Stimulated activated CD4-positive, alpha-beta T cell treated with anti-CD3 and anti-CD28 coated beads, TNF-alpha, amount 100 ng/mL, for 24 hours (primary cell): ENCODE results near the gene ULK4.
"Not testable (repeated sequence)": the region's sequence is repeated elsewhere in the genome, so short reads cannot be mapped to it uniquely, and the experiment has no call there.

ENCODE experiments used
- DNase-seq, 3 experiments: peaks; one replicate each; pipeline ENCODE4 v3.0.0-alpha.2; 2020; ENCODE audit warnings: low read depth in 3 of 3

ULK4 gene

DNA sequence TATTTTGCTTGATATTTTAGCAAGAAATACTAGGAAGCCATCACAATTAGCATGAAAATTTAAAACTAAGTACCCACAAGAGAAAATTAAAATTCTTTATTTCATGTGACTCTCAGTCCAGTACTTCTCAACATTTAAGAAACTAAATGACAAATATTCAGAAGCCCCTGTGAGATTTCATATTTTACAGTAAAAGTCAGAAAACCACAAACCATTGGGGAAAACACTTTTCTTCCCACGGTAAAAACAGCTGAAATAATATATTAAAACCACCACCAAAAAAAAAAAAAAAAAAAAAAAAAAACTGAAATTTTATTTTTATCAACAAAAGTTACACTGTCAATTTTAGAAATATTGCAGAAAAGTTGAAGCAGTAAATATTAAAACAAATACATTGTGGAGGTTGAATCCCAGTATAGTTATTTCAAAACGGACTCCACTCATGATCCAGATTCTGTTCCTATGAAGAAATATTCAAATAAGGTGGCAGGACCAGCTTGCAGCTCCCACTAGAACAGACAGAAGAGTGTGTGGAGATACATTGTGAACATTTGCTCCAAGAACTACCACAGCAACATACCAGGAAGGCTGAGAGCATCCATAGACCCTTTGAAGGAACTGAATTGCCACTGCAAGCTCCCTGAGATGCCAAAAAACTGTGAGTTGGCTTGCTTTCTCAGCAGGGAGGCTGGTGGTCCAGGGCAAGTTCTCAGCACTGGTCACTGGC is 454.4 kb downstream of the ULK4 start:
- no peak for DNase-seq

DNA sequence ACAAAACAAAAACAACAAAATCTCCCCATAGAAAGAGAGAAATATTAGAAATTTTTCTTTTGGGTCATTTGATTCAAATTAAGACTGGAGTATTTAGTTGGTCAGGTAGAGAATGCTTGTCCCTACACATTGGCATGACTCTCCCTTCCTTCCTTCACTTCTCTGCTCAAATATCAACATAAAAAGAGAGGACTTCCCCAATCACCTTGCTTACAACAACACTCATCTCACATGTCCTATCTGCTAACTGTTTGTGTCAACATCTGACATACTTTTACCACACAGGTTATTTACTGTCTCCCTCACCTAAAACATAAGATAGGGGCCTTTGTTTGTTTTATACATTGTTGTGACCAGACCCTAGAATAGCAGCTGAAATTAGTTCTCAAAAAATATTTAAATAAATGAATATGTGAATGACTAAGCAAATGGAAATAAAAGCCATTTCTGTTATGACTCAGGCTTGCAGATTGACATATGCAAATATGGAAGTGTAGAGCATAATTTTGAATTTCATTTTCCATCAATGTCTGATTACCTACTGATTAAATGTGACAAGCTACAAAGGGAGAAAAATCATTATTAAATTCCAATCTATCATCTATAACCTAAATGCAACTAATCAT is 457.8 kb downstream of the ULK4 start:
- no peak for DNase-seq

DNA sequence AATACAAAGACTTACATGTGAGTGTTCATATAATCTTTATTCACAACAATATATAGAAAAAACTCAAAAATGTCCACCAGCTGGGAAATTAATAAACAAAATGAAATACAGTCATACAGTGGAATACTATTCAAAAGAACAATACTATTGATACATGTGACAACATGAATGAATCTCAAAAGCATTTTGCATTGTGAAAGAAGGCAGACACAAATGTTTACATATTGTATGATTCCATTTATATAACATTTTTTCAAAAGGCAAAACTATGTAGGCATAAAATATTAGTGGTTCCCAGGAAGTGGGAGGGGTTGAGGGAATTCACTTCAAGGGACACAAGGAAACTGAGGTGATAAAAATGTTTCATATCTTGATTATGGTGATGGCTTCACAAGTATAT is 459.4 kb downstream of the ULK4 start:
- no peak for DNase-seq

DNA sequence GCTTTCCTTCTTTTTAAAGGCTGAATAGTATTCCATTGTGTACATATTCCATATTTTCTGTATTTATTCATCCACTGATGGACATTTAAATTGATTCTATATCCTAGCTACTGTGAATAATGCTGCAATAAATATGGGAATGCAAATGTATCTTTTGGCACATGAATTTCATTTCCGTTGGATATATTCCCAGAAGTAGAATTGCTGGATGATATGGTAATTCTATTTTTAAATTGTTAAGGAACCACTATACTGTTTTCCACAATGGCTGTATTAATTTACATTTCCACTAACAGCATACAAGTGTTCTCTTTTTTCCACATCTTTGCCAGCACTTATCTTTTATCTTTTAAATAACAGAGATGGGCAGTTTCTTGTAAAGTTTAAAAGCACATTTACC is 459.9 kb downstream of the ULK4 start:
- DNase-seq, result no peak

DNA sequence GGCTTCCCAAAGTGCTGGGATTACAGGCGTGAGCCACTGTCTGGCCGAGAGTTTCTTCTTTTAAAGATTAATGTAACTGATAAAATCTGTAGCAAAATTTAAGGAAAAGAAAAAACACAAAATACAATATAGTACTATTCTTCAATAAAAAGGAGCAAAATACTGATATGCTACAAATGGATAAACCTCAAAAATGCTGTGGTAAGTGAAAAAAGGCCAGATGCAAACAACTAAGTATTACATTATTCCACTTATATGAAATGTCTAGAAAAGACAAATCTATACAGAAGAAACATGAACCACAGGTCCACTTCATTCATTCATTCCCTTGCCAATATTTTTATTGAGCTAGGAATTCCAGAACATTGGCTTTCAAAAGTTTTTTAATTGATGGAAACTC is 463.1 kb downstream of the ULK4 start:
- no peak for DNase-seq

DNA sequence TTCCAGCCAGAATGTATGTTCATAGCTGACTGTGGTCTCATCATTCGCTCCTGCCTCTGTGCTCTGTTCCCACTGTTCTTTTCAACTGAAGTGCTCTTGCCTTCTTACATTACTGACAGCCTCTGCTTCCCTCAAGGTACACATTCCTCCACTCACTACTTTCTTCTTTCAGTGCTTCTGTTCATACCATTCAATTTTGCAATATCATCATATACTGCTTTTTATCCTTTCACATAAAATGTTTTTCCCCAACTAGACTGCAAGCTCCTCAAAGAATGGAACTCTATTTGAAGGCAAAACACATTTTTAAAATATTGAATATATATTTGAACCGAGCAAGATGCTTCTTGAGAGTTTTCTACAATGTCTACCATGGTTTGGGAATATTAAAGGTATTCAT is 471.5 kb downstream of the ULK4 start:
- no peak for DNase-seq

DNA sequence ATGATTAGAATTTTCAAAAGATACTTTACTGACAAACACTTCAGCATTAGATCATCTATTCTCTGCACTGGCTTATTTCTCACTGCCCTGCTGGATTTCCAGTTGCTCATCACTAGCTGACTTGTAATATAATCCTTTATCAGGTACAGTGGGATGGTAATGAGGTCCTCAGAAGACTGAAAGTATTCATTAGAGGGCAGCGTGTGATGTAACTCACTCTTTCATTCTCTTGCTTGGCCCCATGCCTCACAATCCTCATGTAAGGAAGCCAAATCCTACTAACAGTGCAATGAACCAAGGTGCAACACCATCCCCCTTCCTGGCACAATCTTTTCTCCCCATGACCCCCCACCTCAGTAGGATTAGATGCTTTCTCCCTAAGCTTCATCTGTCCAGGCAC is 472.7 kb downstream of the ULK4 start:
- no peak for DNase-seq

DNA sequence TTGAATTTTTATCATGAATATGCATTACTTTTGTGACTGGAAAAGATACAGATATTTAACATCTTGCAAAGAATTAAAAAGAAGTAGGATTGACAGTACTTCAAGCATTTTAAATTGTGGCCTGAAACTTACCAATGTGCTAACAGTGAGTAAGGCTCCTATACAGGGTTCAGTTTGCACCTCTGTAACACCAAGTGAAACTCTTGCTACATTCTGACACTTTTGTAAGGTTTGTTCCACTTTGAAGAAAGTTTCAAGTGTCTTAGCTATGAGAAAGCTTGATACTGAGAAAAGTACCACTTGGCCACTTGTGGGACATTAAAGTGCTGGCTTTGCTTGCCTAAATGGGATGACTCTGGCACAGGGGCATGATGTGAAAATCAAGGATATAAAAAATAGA is 473.4 kb downstream of the ULK4 start:
- no peak for DNase-seq

DNA sequence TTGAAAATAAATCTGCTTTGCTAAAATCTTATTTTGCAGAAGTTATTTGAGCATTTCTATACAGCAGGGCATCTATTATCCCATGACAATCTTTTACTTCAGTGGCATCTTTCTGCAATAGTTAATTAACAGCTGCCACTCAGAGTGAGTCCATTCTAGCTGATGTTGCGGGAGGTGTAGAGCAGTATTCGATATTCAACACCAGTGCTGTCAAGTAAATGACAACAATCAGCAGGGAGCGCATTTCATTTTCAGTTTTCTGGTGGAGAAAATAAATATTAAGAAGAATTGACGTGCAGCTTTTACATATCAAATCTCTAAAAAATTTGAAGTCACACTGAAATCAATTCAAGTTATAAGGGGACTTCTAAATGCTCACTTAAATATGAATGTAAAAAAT is 476.4 kb downstream of the ULK4 start:
- DNase-seq, result no peak

DNA sequence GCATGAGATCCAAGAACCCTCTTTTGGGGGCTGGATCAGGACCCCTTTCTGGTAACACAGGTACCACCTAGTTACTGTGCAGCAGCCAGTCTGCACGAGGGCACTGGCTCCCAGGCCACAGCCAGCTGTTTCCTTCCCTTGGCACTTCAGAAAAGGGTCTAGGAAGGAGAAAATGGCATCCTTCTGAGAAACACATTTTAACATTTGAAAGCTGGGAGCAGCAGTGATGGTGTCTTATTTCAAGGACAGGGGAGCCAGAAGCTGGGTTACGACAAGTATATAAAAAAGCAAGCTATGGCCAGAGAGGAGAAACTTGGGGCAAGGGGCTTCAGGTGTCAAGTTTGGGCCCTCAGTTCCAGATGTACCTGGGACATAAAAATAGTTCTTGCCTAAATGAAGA is 479.8 kb downstream of the ULK4 start:
- DNase-seq, result no peak

DNA sequence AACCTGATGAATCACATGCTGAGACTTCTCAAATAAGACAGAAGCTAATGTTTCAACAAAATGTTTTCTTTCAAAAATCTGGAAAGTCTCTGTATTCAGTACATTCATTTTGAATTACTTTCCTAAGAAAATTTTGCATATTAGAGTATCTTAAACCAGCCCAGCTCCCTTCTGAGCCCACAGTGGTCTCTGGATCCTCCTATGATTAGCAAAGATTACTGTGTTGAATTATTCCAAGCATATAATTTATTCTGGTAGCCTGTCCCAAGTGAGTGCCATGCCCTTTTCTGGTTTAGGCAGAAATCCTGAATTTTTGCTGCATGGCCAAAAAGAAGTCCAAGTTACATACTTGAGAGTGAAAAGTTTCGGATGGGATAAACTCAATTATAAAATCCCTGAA is 483.6 kb downstream of the ULK4 start:
- no peak for DNase-seq

DNA sequence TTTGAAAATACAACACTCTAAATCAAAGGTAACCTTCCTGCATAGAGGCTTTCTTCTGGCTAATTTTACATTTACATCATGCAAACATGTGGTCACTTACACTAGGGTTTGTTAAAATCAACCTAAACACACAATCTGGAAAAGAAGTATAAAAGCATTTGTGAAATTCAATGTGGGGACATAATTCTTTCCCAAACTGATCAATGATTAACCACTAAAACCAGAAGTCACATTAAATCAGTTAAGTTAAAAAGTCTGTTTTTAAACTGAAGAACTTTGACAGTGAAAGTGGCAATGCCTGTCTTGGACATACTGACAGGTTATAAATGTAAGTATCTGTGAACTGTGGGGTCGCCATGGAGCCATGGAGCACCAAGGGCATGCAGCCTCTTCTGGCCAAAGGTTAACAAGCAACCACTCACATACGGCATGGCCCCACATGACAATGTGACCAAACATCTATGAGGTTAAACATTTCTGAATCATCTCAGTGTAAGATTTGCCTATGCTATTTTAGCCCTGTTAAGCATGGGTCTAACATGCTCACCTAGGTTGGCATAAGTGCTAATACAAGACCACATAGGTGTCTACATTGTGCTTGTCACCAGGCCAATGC is 484.4 kb downstream of the ULK4 start:
- no peak for DNase-seq

DNA sequence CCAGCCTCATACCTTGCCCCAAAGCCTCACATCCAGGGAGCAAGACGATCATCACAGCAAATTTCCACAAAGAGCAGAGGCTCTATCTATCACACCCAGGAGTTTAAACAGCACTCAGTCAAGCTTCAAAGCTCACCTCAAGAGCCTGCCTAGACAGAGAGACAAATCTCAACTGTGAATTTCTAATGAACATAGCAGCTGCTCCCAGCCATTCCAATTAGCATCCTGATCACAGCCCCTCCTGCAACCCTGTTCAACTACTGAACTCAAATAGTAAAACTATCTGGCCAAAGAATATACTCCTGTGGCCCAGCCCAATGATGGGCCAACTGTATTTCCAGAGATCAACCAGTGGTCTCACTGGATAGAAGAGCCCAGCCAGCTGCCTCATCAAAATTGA is 492.8 kb downstream of the ULK4 start:
- no peak for DNase-seq

DNA sequence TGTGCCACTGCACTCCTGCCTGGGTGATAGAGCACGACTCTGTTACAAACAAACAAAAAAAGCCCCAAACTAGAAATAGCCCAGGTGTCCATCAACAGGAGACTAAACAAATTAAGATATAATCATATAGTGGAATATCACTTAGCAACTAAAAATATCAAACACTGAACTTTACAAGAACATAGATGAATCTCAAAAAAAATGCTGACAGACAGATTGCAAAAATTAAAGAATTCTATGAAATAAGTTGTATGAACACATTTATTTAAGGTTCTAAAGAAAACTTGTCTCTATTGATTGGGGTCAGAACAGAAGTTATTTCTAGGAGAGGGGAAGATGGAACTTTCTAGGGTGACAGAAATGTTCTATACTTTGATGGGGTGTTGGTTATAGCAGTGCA is 494.4 kb downstream of the ULK4 start:
- no peak for DNase-seq

DNA sequence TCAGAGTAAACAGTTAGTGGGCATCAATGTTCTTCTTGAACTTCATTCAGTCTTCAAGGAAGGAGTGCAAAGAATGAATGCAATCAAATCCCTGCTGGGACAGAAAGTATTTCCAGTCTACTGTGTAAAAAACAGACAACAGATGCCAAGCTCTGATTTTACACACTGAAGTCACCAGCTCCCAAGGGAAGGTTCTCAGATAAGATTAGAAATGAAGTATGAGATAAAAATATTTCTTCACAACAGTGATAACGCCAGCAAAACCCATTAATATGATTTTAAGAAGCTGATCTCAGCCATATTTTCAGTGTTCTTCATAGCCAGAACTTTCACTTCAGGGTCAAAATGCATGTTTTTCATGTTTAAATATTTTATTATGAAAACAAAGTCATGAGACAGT is 497.0 kb downstream of the ULK4 start:
- no peak for DNase-seq

DNA sequence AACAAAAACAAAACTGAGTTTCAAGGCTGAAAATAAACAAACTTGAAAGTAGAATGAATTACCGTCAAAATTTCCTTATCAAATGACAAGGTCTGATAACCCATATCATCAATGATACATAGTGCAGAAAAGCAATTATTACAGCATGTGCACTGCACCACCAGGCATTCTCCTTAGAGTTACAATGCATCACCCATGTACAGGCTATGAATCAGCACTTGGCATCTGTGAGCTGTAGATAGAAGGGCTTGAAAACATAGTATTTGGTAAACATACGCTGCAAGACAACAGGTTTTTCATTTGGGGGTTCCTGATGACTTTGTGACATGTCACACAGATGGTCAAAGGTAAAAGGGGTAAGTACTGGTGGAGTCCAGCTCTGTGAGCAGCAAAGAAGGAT is 497.5 kb downstream of the ULK4 start:
- no peak for DNase-seq

DNA sequence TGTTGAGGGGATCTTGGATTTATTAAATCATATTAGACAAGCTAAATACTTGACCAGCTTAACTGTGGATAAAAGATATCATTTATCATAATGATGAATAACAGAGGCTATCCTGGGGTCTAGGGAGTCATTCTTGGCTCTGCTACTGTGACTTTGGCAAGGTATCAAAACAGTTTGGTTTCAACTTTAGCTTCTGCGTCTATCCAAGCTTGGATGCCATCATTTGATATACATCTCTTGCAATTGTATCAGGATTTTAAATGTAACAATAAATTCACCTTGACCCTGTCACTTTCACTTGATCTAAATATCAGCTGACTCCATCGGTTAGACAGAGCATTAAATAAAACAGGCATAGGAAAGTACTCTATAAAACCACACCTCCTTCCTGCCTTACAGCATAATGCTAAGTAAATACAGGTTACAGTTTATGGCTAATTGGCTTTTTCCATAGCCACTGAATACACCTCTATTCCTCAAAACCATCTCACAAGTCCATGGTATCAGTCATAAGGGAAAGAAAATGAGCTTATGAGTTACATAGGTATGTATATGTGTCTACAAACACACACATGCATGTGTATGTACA is 499.7 kb downstream of the ULK4 start:
- DNase-seq, result no peak

DNA sequence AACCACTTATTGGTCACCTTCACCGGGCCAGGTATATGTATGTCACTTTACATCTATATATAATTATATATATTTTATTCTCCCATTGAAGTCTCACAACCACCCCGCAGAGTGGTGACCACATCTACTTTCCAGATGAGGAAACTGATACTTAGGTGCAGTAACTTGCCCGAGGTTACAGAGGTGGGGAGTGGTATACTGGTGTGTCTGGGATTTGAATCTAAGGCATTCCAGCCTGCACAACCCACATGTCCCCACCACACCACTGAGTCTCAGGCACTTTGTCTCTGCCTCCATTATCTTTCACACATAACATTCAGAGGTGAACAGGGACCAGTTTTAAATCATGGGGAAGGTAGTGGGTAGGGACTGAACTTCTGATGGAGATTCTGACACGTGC is 501.2 kb downstream of the ULK4 start:
- DNase-seq, result no peak

DNA sequence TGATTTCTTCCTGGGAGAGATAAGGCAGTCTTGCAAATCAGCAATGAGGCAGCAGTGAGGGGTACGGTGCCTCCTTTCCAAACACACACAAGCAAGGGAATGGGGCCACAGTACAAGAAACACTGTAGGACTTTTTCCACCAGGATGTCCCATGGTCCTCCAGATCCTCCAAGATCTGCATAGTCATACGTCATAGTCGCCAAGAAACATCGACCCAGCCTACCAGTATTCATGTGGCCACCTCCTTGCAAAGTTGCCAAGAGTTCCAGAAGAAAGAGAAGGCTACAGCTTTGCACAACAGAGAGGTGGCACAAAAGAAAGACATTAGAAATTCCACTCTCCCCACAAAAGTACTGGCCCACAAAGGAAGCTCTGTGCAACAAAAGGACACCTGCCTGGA is 504.7 kb downstream of the ULK4 start:
- no peak for DNase-seq

DNA sequence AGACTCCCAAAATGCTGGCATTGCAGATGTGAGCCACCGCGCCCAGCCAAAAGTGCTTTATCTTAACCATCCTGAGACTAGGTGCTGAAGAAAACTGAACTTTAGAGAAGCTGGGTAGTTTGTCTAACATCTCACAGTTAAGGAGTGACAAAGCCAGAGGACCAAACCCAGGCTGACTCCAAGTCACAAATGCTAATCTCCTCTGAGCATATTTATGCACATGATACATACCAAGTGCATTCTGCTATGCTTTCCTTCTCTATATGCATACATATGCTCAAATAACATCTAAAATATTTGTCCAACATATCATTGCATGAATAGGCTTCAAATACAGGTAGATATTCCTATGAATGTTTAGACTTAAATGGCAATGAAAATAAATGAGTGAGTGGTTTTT is 505.7 kb downstream of the ULK4 start:
- no peak for DNase-seq

DNA sequence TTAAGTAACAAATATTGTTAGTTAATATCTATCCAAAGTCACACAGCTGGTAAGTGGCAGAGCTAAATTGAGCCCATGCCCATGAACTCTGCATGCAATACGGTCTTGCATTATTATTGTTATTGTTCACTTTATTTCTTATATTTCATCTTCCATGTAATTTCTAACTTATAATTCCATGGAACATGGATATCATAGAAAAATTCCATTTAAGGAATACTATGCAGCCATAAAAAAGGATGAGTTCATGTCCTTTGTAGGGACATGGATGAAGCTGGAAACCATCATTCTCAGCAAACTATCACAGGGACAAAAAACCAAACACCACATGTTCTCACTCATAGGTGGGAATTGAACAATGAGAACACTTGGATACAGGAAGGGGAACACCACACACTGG is 508.3 kb downstream of the ULK4 start:
- not testable (repeated sequence) for DNase-seq

DNA sequence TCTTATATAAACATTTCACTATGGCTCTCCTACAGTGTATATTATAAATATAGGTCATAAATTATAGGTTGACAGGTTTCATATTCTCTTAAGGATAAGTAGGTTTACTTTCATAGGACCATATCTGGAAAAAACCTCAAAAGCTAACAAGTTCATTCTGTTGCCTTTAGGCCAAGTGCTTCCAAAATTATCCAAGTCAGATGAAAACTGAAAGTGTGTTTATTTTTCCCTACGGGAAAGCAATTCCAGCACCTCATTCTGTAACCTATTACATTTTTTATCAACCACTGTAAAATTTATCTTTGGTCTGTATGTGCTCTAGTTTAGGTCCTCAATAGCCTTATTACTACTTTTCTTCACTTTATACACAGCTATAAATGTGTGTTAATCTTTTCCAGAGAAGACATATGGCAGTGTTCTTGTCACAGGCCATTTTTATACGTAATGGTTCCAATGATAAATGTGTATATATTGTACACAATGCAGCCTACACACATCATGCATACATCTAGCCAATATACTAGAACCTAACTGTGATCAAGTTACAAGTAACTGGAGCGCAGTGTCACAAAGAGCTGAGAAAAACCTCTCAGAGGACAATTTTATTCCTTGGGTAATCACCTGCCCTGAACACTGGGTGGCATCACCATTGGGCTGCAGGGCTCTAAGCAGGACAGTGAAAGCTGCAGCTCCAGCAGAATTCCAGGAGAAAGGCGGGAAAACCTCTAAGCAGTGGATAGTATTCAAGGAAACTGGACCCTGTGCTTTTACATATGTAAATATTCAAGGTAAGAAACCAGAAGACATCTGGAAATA is 511.3 kb downstream of the ULK4 start:
- DNase-seq, result no peak
